ENCODE results near the gene ABCF3.

Gene ABCF3

DNA sequence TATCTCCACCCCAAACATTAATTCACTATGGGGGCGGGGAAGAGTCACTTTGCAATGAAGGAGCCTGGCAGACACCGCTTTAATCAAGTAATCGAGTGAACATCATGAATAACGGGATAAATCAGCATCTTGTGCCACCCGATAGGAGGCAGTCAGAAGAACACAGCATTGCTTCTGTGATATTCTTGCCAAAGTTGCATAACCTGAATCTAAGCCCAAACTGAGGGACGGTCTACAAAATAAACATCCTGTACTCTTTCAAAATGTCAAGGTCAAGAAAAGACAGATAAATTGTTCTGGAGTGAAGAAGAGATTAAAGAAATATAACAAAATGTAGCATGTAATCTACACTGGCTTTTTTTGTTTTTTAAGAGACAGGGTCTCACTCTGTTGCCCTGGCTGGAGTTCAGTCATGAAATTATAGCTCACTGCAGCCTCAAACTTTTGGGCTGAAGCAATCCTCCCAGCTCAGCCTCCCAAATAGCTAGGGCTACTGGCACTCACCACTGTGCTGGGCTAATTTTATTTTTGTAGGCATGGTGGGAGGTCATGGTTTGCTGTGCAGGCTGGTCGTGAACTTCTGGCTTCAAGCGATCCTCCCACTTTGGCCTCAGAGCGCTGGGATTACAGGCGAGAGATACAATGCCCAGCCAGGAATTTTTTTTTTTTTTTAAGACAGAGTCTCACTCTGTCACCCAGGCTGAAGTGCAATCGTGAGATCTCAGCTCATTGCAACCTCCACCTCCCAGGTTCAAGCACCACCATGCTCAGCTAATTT, 23.3 kb downstream of the ABCF3 start:
- ChIA-PET POLR2A (no interaction called here), CTCF (interaction anchor here (1.2 kb wide), 1 partner anchor 18 kb away, joined by 4 read pairs; no protein-coding TSS in a partner anchor)
- Histone ChIP-seq H3K27ac (ENCODE audit: extremely low read depth, low read depth, low read length) (no peak overlapping the region), H3K4me1 (ENCODE audit: control insufficient read depth, insufficient read depth, low read length) (no peaks in the 10 kb centered on the region), H3K4me3 (ENCODE audit: low read depth, low read length) (no peak overlapping the region), H3K9me3 (ENCODE audit: control insufficient read depth, insufficient read depth, low read depth, low read length) (no peaks in the 10 kb centered on the region), H3K36me3 (ENCODE audit: control insufficient read depth in 2 of 2, insufficient read depth in 1 of 2, low read length in 2 of 2) (no peaks in the 10 kb centered on the region)
- no peak for TF ChIP-seq ZNF600 (tag by site-specific recombination; IDR thresholded peaks at IDR 0.05)
- no peak for TF ChIP-seq KLF16 (tag by site-specific recombination; IDR thresholded peaks at IDR 0.05)
- no peak for TF ChIP-seq ZNF302 (tag by site-specific recombination; IDR thresholded peaks at IDR 0.05; ENCODE audit: low read depth)
- TF ChIP-seq ZNF138 (tag by site-specific recombination; IDR thresholded peaks at IDR 0.05; ENCODE audit: borderline replicate concordance): no peak
- TF ChIP-seq, protein P1, sequence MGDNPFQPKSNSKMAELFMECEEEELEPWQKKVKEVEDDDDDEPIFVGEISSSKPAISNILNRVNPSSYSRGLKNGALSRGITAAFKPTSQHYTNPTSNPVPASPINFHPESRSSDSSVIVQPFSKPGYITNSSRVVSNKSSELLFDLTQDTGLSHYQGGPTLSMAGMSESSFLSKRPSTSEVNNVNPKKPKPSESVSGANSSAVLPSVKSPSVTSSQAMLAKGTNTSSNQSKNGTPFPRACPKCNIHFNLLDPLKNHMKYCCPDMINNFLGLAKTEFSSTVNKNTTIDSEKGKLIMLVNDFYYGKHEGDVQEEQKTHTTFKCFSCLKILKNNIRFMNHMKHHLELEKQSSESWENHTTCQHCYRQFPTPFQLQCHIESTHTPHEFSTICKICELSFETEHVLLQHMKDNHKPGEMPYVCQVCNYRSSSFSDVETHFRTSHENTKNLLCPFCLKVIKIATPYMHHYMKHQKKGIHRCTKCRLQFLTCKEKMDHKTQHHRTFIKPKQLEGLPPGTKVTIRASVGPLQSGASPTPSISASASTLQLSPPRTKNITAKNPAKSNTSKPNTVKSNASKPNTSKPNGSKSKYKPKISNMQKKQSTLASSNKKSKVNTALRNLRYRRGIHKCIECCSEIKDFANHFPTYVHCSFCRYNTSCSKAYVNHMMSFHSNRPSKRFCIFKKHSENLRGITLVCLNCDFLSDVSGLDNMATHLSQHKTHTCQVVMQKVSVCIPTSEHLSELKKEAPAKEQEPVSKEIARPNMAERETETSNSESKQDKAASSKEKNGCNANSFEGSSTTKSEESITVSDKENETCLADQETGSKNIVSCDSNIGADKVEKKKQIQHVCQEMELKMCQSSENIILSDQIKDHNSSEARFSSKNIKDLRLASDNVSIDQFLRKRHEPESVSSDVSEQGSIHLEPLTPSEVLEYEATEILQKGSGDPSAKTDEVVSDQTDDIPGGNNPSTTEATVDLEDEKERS (tag by site-specific recombination; IDR thresholded peaks at IDR 0.05): no peak
- no peak for TF ChIP-seq ZNF404 (tag by site-specific recombination; IDR thresholded peaks at IDR 0.05)
- no peak for TF ChIP-seq ZNF324 (tag by site-specific recombination; IDR thresholded peaks at IDR 0.05)
- no peak for TF ChIP-seq MYNN (tag by site-specific recombination; IDR thresholded peaks at IDR 0.05; ENCODE audit: borderline replicate concordance)
- TF ChIP-seq, protein P2, sequence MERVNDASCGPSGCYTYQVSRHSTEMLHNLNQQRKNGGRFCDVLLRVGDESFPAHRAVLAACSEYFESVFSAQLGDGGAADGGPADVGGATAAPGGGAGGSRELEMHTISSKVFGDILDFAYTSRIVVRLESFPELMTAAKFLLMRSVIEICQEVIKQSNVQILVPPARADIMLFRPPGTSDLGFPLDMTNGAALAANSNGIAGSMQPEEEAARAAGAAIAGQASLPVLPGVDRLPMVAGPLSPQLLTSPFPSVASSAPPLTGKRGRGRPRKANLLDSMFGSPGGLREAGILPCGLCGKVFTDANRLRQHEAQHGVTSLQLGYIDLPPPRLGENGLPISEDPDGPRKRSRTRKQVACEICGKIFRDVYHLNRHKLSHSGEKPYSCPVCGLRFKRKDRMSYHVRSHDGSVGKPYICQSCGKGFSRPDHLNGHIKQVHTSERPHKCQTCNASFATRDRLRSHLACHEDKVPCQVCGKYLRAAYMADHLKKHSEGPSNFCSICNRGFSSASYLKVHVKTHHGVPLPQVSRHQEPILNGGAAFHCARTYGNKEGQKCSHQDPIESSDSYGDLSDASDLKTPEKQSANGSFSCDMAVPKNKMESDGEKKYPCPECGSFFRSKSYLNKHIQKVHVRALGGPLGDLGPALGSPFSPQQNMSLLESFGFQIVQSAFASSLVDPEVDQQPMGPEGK (tag by site-specific recombination; IDR thresholded peaks at IDR 0.05): no peak
- TF ChIP-seq ZFP41 (tag by site-specific recombination; IDR thresholded peaks at IDR 0.05; ENCODE audit: borderline replicate concordance): no peak
- TF ChIP-seq, protein P3, sequence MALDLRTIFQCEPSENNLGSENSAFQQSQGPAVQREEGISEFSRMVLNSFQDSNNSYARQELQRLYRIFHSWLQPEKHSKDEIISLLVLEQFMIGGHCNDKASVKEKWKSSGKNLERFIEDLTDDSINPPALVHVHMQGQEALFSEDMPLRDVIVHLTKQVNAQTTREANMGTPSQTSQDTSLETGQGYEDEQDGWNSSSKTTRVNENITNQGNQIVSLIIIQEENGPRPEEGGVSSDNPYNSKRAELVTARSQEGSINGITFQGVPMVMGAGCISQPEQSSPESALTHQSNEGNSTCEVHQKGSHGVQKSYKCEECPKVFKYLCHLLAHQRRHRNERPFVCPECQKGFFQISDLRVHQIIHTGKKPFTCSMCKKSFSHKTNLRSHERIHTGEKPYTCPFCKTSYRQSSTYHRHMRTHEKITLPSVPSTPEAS (tag by site-specific recombination; IDR thresholded peaks at IDR 0.05): no peak
- no peak for TF ChIP-seq ZNF670 (tag by site-specific recombination; IDR thresholded peaks at IDR 0.05; ENCODE audit: low read depth)
- TF ChIP-seq ZNF596 (tag by site-specific recombination; IDR thresholded peaks at IDR 0.05): no peak
- no peak for TF ChIP-seq ZNF223 (tag by site-specific recombination; IDR thresholded peaks at IDR 0.05)
- no peak for TF ChIP-seq ZNF677 (tag by site-specific recombination; IDR thresholded peaks at IDR 0.05)

DNA sequence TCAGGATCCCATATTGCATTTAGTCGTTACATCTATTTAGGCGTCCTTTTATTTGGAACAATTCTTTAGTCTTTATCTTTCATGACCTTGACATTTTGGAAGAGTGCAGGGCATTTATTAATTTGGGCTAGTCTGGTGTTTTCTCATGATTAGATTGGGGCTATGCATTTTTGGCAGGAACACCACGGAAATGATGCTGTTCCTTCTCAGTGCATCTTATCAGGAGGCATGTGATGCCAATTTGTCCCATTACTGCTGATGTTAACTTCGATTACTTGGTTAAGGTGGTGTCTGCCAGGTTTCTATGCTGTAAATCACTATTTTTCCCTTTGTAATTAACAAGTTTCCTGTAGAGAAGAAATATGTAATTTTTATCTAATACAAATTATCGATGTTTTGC, 25.3 kb downstream of the ABCF3 start:
- ChIA-PET CTCF (interaction anchor here (1.2 kb wide), 1 partner anchor 17 kb away, joined by 4 read pairs; no protein-coding TSS in a partner anchor), POLR2A (no interaction called here)
- TF ChIP-seq ZIC2 (tag by site-specific recombination; IDR thresholded peaks at IDR 0.05) (no peak), ZBTB48 (tag by site-specific recombination; IDR thresholded peaks at IDR 0.05) (no peak), ZNF37A (tag by site-specific recombination; IDR thresholded peaks at IDR 0.05) (no peak), ZNF2 (tag by site-specific recombination; IDR thresholded peaks at IDR 0.05) (no peak), ZNF600 (tag by site-specific recombination; IDR thresholded peaks at IDR 0.05) (no peak), WT1 (tag by site-specific recombination; IDR thresholded peaks at IDR 0.05) (no peak), GLIS2 (tag by site-specific recombination; IDR thresholded peaks at IDR 0.05) (no peak), ZSCAN30 (tag by site-specific recombination; IDR thresholded peaks at IDR 0.05) (no peak), ZNF423 (tag by site-specific recombination; IDR thresholded peaks at IDR 0.05) (no peak), ZNF311 (tag by site-specific recombination; IDR thresholded peaks at IDR 0.05; ENCODE audit: borderline replicate concordance) (no peak), ZNF223 (tag by site-specific recombination; IDR thresholded peaks at IDR 0.05) (no peak), ZBTB1 (tag by site-specific recombination; IDR thresholded peaks at IDR 0.05) (no peak), ZNF366 (tag by site-specific recombination; conservative IDR thresholded peaks at IDR 0.05) (no peak), ZNF830 (tag by site-specific recombination; IDR thresholded peaks at IDR 0.05; ENCODE audit: low read depth) (no peak), SP7 (tag by site-specific recombination; IDR thresholded peaks at IDR 0.05) (no peak), ZFP37 (tag by site-specific recombination; IDR thresholded peaks at IDR 0.05) (no peak)
- TF ChIP-seq, protein P4, sequence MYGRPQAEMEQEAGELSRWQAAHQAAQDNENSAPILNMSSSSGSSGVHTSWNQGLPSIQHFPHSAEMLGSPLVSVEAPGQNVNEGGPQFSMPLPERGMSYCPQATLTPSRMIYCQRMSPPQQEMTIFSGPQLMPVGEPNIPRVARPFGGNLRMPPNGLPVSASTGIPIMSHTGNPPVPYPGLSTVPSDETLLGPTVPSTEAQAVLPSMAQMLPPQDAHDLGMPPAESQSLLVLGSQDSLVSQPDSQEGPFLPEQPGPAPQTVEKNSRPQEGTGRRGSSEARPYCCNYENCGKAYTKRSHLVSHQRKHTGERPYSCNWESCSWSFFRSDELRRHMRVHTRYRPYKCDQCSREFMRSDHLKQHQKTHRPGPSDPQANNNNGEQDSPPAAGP (tag by site-specific recombination; IDR thresholded peaks at IDR 0.05): no peak

More for the DNA sequence above, 25.3 kb downstream of the ABCF3 start:
- H3K27ac ChIP-seq (ENCODE audit: extremely low read depth, low read depth, low read length): no peak overlapping the region
- H3K4me1 ChIP-seq (ENCODE audit: control insufficient read depth, insufficient read depth, low read length): no peaks in the 10 kb centered on the region
- H3K4me3 ChIP-seq (ENCODE audit: low read depth, low read length): no peak overlapping the region
- no peaks in the 10 kb centered on the region for H3K36me3 ChIP-seq (ENCODE audit: control insufficient read depth in 2 of 2, insufficient read depth in 1 of 2, low read length in 2 of 2)
- no peaks in the 10 kb centered on the region for H3K9me3 ChIP-seq (ENCODE audit: control insufficient read depth, insufficient read depth, low read depth, low read length)
